HG02623 (cell line): Measurements from ENCODE around the gene UNC13D.
A peak's percentile ranks its signal among the peaks of the same experiment; 100 is the strongest.
"Not testable (repeated sequence)": the region's sequence is repeated elsewhere in the genome, so short reads cannot be mapped to it uniquely, and the experiment has no call there.

ENCODE experiments used
- ATAC-seq: cut with Tn5 transposase; IDR thresholded peaks from one replicate; pipeline ENCODE4 v1.9.1; 2021; ENCODE audit warnings: moderate library complexity; ENCODE audit not compliant: unreplicated experiment

UNC13D gene

GRCh38 chr17:75807861-75808260 is 36.3 kb downstream of the UNC13D start:
- ATAC-seq, result no peak

GRCh38 chr17:75806822-75807500 is 37.2 kb downstream of the UNC13D start:
- no peak for ATAC-seq

DNA sequence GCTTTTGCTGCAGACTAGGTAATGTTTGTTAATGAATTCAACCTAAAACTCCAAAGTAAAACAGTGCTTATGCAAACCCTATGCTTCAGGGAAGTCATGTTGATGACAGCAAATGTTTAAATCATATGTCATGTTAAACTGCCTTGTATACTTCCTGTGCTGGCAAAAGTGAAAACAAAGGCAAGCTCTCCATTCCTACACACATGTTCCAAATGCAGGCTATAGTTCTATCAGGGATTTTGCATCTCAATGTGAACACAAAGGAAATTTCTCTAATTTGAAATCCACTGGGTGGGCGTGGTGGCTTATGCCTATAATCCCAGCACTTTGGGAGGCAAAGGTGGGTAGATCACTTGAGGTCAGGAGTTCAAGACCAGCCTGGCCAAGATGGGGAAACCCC is 40.3 kb downstream of the UNC13D start:
- ATAC-seq, result no peak

DNA sequence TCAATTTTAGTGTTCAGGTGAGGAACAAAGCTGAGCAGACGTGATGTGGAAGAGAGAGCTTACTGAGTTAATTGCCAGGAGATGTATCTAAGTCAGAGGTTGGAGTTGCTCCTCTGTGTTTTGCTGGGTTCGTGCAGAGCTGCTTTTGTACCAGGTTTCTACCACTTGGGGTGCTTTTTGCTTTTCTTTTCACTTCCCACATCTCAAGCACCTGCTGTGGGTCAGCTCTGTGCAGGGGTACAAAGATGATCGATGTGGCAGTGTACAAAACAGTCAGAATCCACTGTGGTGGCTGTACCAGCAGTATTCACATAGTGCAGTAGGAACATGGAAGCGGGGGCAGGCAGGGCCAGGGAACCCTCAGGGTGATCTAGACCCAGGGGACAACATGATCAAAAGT is 44.8 kb downstream of the UNC13D start:
- ATAC-seq, result no peak

GRCh38 chr17:75795820-75796607 is 48.2 kb downstream of the UNC13D start:
- ATAC-seq, result no peak

DNA sequence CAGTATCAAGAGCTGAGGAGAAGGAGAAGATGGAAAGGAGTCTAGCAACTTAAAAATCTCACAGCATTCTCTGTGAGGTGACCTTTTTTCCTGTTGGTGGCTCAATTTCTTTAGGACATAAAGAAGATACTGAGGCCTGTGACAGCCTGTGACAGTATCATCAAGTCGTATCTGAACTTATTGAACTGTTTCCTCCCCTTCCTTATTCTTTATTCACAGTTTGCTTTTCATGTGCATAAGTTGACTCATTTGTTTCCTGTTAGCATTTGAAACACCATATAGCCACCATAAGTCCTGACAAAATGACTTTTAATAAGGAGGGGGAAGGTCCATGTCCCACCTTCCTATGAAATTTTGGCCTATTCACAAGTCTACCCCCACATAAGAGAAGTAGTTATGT is 50.7 kb downstream of the UNC13D start:
- no peak for ATAC-seq

- no peak for ATAC-seq
Observed at GRCh38 chr17:75791254-75791653, 53.0 kb downstream of the UNC13D start.

GRCh38 chr17:75785016-75785890 is 59.0 kb downstream of the UNC13D start:
- peak; percentile 66 for ATAC-seq

DNA sequence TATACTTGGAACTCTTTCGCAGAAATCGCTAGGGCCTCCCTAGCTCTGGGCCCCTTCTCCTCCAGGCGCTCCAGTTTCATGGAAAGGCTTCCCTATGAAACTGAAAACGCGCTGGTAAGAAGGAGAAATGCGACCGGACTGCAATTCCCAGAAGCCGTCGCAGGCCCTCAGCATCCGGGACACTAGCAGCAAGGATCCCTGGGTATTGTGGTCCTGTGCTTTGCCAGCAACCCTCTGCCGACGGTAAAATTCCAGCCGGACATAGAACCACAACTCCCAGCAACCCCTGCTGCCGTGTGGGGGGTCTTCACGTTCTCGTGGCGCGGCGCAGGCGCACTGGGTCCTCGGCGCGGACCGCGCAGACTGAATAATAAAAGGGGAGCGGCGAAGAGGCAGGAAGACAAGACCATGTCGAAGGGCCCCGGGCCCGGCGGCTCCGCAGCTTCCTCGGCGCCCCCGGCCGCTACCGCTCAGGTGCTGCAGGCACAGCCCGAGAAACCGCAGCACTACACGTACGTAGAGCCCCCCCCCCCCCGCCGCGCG is 59.7 kb downstream of the UNC13D start, which contains the start of gene UNK:
TSS of gene UNK (plus strand) at position 334 of the 543 bp plus-strand sequence. CDS start at position 409, 75 bp downstream.
- peak; percentile 55 for ATAC-seq

GRCh38 chr17:75783803-75784472 is 60.3 kb downstream of the UNC13D start:
- no peak for ATAC-seq

GRCh38 chr17:75783069-75783783 is 61.0 kb downstream of the UNC13D start:
- ATAC-seq, result no peak

GRCh38 chr17:75779987-75780889 is 64.0 kb downstream of the UNC13D start:
- no peak for ATAC-seq

DNA sequence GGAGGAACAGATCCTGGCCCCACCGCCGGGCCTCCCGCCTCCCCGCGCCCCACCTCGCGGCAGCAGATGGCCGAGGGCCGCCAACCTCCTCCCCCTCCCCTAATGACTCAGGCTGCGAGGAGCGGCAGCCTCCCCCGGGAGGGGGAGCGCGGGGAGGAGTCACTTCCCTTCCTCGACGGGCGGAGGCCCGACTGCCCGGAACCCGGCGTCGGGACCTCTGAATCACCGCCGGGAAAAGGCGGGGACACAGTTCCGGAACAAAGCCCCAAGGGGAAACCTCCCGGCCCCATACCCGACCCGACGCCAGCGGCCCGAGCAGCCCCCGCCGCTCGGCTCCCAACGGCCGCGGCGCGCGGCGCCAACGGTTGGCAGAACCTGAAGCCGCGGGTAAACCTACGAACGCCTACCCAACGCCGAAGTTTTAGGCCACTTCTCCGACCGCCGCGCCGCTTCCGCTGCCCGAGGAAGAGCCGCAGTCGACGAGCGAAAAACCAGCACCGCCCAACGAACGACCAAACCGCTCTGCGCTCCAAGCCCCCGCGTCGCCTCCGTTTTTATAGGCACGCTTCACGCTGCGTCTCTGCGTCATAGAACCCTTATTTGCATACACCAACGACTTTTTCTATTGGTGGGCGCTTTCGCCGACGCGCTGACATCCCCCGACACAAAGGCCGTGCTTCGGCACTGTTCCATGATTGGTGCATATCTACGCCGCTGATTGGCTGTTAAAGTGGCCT is 64.8 kb downstream of the UNC13D start:
- ATAC-seq, result peak; percentile 53

GRCh38 chr17:75778861-75779249 is 65.3 kb downstream of the UNC13D start:
- peak; percentile 6 for ATAC-seq

DNA sequence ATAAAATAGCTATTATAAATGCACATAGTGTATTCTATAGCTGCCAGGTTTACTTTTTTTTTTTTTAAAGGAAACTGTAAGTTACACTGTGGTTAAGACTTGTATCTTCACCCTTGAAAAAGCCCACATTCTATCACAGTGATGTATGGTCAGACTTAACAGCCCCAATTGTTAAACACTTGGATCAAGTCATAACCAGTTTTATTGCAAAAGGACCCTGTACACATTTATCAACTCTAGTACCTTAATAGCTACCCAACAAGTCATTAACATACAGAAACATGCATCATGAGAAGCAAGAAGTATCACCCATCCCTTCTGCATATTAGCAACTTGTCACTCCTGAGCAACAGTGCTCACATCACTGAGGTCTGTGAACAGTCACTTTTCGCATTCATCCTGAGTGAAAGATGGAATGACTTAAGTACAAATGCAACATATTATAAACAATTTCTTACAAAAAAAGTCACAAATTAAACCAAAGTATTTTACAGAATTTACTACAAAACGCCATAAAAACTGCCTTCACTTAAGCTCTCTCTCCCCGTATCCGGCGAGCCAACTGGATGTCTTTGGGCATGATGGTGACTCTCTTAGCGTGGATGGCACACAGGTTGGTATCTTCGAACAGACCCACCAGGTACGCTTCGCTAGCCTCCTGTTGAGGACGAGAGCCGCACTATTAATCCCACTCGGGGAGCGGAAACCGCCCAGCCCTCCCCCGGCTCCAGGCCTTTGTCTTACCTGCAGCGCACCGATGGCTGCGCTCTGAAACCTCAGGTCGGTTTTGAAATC is 65.9 kb downstream of the UNC13D start:
- not testable (repeated sequence) for ATAC-seq

- no peak for ATAC-seq
Observed at GRCh38 chr17:75777296-75777922, 66.8 kb downstream of the UNC13D start.
